ENCODE data around the gene XIRP1. TPM values are rescaled to one million over a fixed set of nuclear protein-coding genes. Genes with fewer than 3 reads are reported as not detected.

The XIRP1 gene
- total RNA-seq, 1 experiment from 2014 or later = not detected

GRCh38 chr3:39164414-39164813, 28.0 kb downstream of the XIRP1 start:
- TF ChIP-seq, protein P1, sequence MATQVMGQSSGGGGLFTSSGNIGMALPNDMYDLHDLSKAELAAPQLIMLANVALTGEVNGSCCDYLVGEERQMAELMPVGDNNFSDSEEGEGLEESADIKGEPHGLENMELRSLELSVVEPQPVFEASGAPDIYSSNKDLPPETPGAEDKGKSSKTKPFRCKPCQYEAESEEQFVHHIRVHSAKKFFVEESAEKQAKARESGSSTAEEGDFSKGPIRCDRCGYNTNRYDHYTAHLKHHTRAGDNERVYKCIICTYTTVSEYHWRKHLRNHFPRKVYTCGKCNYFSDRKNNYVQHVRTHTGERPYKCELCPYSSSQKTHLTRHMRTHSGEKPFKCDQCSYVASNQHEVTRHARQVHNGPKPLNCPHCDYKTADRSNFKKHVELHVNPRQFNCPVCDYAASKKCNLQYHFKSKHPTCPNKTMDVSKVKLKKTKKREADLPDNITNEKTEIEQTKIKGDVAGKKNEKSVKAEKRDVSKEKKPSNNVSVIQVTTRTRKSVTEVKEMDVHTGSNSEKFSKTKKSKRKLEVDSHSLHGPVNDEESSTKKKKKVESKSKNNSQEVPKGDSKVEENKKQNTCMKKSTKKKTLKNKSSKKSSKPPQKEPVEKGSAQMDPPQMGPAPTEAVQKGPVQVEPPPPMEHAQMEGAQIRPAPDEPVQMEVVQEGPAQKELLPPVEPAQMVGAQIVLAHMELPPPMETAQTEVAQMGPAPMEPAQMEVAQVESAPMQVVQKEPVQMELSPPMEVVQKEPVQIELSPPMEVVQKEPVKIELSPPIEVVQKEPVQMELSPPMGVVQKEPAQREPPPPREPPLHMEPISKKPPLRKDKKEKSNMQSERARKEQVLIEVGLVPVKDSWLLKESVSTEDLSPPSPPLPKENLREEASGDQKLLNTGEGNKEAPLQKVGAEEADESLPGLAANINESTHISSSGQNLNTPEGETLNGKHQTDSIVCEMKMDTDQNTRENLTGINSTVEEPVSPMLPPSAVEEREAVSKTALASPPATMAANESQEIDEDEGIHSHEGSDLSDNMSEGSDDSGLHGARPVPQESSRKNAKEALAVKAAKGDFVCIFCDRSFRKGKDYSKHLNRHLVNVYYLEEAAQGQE (IDR thresholded peaks at IDR 0.05; ENCODE audit: insufficient read depth in 1 of 2, low read depth in 2 of 2, low read length in 1 of 2) = no peak
- TF ChIP-seq POLR2AphosphoS5 (IDR thresholded peaks at IDR 0.05; ENCODE audit: low read depth, low read length) (no peak), SIN3A (IDR thresholded peaks at IDR 0.05; ENCODE audit: borderline replicate concordance, insufficient read depth, low read depth, low read length) (no peak), CTCF (IDR thresholded peaks at IDR 0.05) (no peak)
- no peaks in the 10 kb centered on the region for H3K36me3 ChIP-seq (ENCODE audit: control insufficient read depth, insufficient read depth, low read length)
- H3K4me3 ChIP-seq (ENCODE audit: low read depth in 2 of 2, low read length in 2 of 2) = no peak overlapping the region
- H3K9me3 ChIP-seq (ENCODE audit: control insufficient read depth, insufficient read depth, low read depth, low read length) = no peaks in the 10 kb centered on the region
- BruUV-seq (replicated peaks) = no TSS peak
- no peak for ATAC-seq
- ChIA-PET POLR2A (no interaction called here), CTCF (no interaction called here)
- intact Hi-C loops (cut with micrococcal nuclease; ENCODE audit: unreplicated experiment) (no loop called here), in situ Hi-C loops (cut with HindIII; ENCODE audit: low pct_unique_long_range_greater_than_20kb, low sequenced_read_pairs) (no loop called here)
- no peaks in the 10 kb centered on the region for H3K4me1 ChIP-seq (ENCODE audit: control insufficient read depth, insufficient read depth, low read length)
- H3K27ac ChIP-seq (ENCODE audit: low read length) = no peak overlapping the region
- no peak for DNase-seq (ENCODE audit: low read depth, low spot score)
- no peaks in the 10 kb centered on the region for H3K27me3 ChIP-seq (ENCODE audit: control insufficient read depth, insufficient read depth, low read length)

GRCh38 chr3:39158148-39158715, 34.2 kb downstream of the XIRP1 start:
- no TSS peak for BruUV-seq (replicated peaks)
- ATAC-seq (no peak), DNase-seq (ENCODE audit: low read depth, low spot score) (no peak)
- in situ Hi-C loops (cut with HindIII; ENCODE audit: low pct_unique_long_range_greater_than_20kb, low sequenced_read_pairs) (no loop called here), intact Hi-C loops (cut with micrococcal nuclease; ENCODE audit: unreplicated experiment) (no loop called here)
- Histone ChIP-seq H3K27me3 (ENCODE audit: control insufficient read depth, insufficient read depth, low read length) (no peaks in the 10 kb centered on the region), H3K36me3 (ENCODE audit: control insufficient read depth, insufficient read depth, low read length) (no peaks in the 10 kb centered on the region), H3K27ac (ENCODE audit: low read length) (no peak overlapping the region), H3K4me1 (ENCODE audit: control insufficient read depth, insufficient read depth, low read length) (peaks cover 10% of the 10 kb centered on the region), H3K4me3 (ENCODE audit: low read depth in 2 of 2, low read length in 2 of 2) (no peak overlapping the region), H3K9me3 (ENCODE audit: control insufficient read depth, insufficient read depth, low read depth, low read length) (no peaks in the 10 kb centered on the region)
- TF ChIP-seq SIN3A (IDR thresholded peaks at IDR 0.05; ENCODE audit: borderline replicate concordance, insufficient read depth, low read depth, low read length) (no peak), POLR2AphosphoS5 (IDR thresholded peaks at IDR 0.05; ENCODE audit: low read depth, low read length) (no peak), TCF7L2 (IDR thresholded peaks at IDR 0.05; ENCODE audit: low read depth, low read length) (no peak), CTCF (IDR thresholded peaks at IDR 0.05) (no peak)
- TF ChIP-seq, protein P1 (IDR thresholded peaks at IDR 0.05; ENCODE audit: insufficient read depth in 1 of 2, low read depth in 2 of 2, low read length in 1 of 2) = no peak
- ChIA-PET POLR2A (no interaction called here), CTCF (interaction anchor here (0.6 kb wide), 1 partner anchor 160 kb away, joined by 4 read pairs; no protein-coding TSS in a partner anchor)

Measured in Panc1 (cell line).